Sigmoid colon (tissue), 4 donors: Measurements from ENCODE around the gene SEC14L1.

ENCODE experiments used
- CTCF ChIP-seq, 4 experiments: fragments of 450-650 bp in 3 of 4; fragments of 200-600 bp in 1 of 4; IDR thresholded peaks; one replicate each; pipeline ENCODE4 v1.5.1; 2016 to 2019; ENCODE audit warnings: antibody characterized with exemption in 4 of 4, mild to moderate bottlenecking in 3 of 4, moderate library complexity in 2 of 4
- EP300 ChIP-seq, 4 donors: sonication (generic); formaldehyde crosslinking; IDR thresholded peaks; one replicate each; pipeline ENCODE4 v1.6.1; 2017; ENCODE audit warnings: antibody characterized with exemption in 4 of 4
- POLR2A ChIP-seq, 2 donors: fragments of 450-650 bp; IDR thresholded peaks; one replicate each; pipeline ENCODE4 v1.6.1; 2016; ENCODE audit warnings: antibody characterized with exemption in 2 of 2, mild to moderate bottlenecking in 2 of 2, moderate library complexity in 2 of 2

DNA sequence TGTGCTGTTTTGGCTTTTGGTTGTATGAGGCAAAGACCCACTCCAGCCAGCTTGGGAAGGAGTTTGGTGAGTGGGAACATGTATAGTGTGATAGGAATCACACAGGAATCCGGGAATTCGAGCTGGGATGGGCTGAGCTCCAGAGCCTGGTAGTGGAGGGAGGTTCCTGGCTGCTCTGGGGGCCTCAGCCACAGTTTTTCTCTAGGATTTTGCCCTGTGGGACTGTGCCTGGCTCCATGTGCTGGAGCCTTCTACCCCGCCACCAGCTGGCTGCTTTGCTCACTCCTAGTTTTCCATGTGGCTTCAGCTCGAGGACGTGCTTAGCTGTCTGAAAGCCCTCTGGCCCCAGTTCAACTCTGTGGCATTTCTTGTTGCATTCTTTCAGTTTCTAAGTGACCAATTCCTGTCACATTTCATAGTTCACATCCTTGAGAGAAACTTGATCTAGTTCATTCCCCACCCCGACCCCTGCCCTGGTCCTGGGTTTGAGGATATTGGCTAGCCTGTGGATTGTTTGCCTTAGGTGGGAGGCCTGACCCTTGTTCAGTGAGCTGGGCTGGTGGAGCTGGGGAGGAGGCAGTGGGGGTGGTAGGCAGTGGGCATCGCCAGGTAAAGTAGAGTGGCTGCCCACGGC lies 5.0 kb downstream of the SEC14L1 start:
- TF ChIP-seq EP300 (IDR thresholded peaks at IDR 0.05) (no peak), CTCF (IDR thresholded peaks at IDR 0.05) (no peak), POLR2A (IDR thresholded peaks at IDR 0.05) (no peak)
